ENCODE results near the gene SLC44A5.
"Not testable (repeated sequence)": the region's sequence is repeated elsewhere in the genome, so short reads cannot be mapped to it uniquely, and the experiment has no call there.

SLC44A5 gene

GRCh38 chr1:75366595-75366994, 244.3 kb downstream of the SLC44A5 start:
- no peak for DNase-seq (ENCODE audit: low spot score)

- no peak for DNase-seq (ENCODE audit: low spot score)
These were observed 249.7 kb downstream of the SLC44A5 start for GRCh38 chr1:75361260-75361659.

GRCh38 chr1:75354267-75354666, 256.6 kb downstream of the SLC44A5 start:
- not testable (repeated sequence) for DNase-seq (ENCODE audit: low spot score)

GRCh38 chr1:75353051-75353450, 257.9 kb downstream of the SLC44A5 start:
- no peak for DNase-seq (ENCODE audit: low spot score)

DNA sequence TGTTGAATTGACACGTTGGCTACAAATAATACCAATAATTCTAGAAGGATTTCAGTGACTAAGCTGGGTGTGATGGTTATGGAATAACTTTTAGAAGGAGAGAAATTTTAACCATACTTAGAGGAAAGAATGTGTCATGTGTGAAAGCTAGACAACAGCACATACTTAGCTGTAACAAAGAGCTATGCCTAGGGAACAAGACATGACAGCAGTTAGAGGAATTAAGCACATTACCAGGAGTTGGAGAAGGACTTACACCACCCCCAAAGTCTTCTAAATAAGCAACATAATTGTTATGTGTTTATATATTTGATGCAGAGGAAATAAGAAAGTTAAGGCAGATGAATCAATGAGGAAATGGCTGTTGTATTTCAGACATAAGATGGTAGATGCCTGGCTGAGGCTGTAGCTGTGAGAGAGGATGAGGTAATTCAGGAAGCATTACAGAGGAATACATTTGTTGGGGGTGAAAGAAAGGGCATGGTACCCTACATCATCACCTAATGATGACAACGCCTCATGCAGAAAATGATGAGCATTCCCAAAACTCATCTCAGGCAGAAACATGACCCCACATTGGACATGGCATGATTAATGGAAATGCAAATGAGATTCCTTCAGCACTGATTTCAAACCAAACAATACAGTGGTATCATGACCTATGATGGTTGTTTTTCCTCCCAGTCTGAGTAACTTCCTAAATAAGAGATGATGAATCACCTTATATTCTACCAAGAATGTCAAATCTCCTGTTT, 265.2 kb downstream of the SLC44A5 start:
- DNase-seq (ENCODE audit: low spot score), result no peak

GRCh38 chr1:75342786-75343185, 268.1 kb downstream of the SLC44A5 start:
- no peak for DNase-seq (ENCODE audit: low spot score)

- no peak for DNase-seq (ENCODE audit: low spot score)
These were observed 269.4 kb downstream of the SLC44A5 start for GRCh38 chr1:75341537-75341936.

GRCh38 chr1:75338616-75339483, 272.1 kb downstream of the SLC44A5 start:
- DNase-seq (ENCODE audit: low spot score), result no peak

- DNase-seq (ENCODE audit: low spot score), result no peak
These were observed 276.0 kb downstream of the SLC44A5 start for GRCh38 chr1:75334876-75335389.

GRCh38 chr1:75330624-75331023, 280.3 kb downstream of the SLC44A5 start:
- no peak for DNase-seq (ENCODE audit: low spot score)

- no peak for DNase-seq (ENCODE audit: low spot score)
These were observed 282.2 kb downstream of the SLC44A5 start for GRCh38 chr1:75328691-75329090.

- DNase-seq (ENCODE audit: low spot score), result no peak
These were observed 283.5 kb downstream of the SLC44A5 start for GRCh38 chr1:75327395-75327794.

- no peak for DNase-seq (ENCODE audit: low spot score)
These were observed 292.9 kb downstream of the SLC44A5 start for GRCh38 chr1:75317976-75318375.

GRCh38 chr1:75316230-75316629, 294.7 kb downstream of the SLC44A5 start:
- no peak for DNase-seq (ENCODE audit: low spot score)

DNA sequence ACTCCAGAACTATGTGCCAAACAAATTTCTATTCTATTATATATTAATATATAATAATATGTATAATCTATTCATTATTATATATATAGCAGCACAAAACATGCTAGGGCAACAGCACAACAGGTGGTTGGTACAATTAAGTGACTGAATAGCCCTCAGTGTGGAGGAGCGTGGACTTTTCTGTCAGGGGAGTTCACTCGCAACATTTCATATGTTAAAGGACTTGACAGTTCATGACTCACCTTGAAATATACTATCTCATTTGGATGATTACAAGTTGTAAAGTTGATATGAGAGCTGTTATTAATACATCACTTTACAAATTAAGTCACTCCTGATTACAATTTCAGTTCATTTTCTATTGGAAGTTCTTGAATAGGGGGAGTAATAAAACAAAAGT, 298.3 kb downstream of the SLC44A5 start:
- DNase-seq (ENCODE audit: low spot score), result no peak

DNA sequence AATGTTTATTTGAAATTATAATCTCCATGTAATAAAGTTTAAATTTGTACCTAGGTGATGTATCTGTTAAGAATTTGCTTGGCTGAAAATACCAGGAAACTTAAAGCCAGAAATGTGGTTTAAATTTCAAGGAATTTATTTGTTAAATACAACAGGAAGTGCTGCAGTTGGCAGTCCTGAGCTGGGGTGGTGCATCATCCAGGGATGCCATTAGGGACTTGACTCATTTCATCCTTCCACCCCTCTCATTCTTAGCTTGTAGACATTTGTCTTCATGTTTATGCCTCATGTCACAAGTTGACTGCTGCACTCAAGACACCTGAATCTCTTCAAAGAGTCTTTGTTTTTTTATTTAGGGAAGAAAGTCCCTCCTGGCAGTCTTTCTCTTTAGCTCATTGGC, 300.8 kb downstream of the SLC44A5 start:
- DNase-seq (ENCODE audit: low spot score), result no peak

GRCh38 chr1:75308365-75308764, 302.5 kb downstream of the SLC44A5 start:
- DNase-seq (ENCODE audit: low spot score), result no peak

DNA sequence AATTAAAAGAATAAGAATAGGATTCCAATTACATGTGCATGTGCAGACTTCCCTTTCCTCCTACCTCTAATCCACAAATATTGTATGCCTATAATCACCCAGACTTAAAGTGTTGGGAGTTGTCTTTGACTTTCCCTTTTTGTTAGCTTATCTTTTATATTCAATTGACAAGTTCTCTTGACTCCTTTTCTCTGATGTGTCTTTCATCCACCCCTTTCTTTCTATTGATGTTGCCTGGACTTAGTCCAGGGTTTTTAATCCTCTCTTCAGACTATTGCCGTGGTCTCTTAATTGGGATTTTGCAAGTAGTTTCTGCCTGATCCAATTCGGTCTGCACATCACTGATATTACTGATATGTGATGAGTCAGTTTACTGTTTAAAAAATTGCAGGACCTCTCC, 305.9 kb downstream of the SLC44A5 start:
- DNase-seq (ENCODE audit: low spot score), result no peak

GRCh38 chr1:75293270-75293669, 317.6 kb downstream of the SLC44A5 start:
- DNase-seq (ENCODE audit: low spot score), result no peak

- no peak for DNase-seq (ENCODE audit: low spot score)
These were observed 318.9 kb downstream of the SLC44A5 start for GRCh38 chr1:75292013-75292412.

GRCh38 chr1:75276385-75276784, 334.5 kb downstream of the SLC44A5 start:
- no peak for DNase-seq (ENCODE audit: low spot score)

- DNase-seq (ENCODE audit: low spot score), result no peak
These were observed 335.3 kb downstream of the SLC44A5 start for GRCh38 chr1:75275631-75276030.

GRCh38 chr1:75274920-75275506, 335.9 kb downstream of the SLC44A5 start:
- DNase-seq (ENCODE audit: low spot score), result no peak
